A549 (cell line): ENCODE measurements around the gene USP34.

Experiments used
- CEBPB ChIP-seq, 2 experiments: fragments of >200 bp in 1 of 2; sonication (Bioruptor Twin) in 1 of 2; formaldehyde crosslinking in 1 of 2; IDR thresholded peaks; 2 replicates each; pipeline ENCODE4 v1.6.1; 2012 to 2016
- MAZ ChIP-seq: fragments of 150-350 bp; IDR thresholded peaks from 2 replicates; pipeline ENCODE4 v1.6.1; 2014; ENCODE audit warnings: antibody characterized with exemption, low read depth, low read length, borderline replicate concordance
- NFE2L2 ChIP-seq: fragments of 150-350 bp; conservative IDR thresholded peaks from 2 replicates; pipeline ENCODE4 v1.6.1; 2014; ENCODE audit warnings: low read length
- PBX3 ChIP-seq: IDR thresholded peaks from 2 replicates; pipeline ENCODE4 v1.6.1; 2012
- POLR2A ChIP-seq: IDR thresholded peaks from 2 replicates; pipeline ENCODE4 v1.6.1; 2012; ENCODE audit warnings: mild to moderate bottlenecking, low read length
- TF ChIP-seq, protein P1 (sequence below): fragments of >200 bp; sonication (Bioruptor Twin); formaldehyde crosslinking; IDR thresholded peaks from 3 replicates; pipeline ENCODE4 v1.5.1; 2016
- TF ChIP-seq, protein P2 (sequence below): fragments of 250-450 bp; sonication (Bioruptor Pico); IDR thresholded peaks from 2 replicates; pipeline ENCODE4 v1.5.0; 2021; ENCODE audit warnings: mild to moderate bottlenecking, moderate library complexity, borderline replicate concordance

- TF ChIP-seq POLR2A (no peak), CEBPB (IDR thresholded peaks at IDR 0.05) (no peak), NFE2L2 (no peak), PBX3 (no peak), MAZ (no peak)
- TF ChIP-seq, protein P1, sequence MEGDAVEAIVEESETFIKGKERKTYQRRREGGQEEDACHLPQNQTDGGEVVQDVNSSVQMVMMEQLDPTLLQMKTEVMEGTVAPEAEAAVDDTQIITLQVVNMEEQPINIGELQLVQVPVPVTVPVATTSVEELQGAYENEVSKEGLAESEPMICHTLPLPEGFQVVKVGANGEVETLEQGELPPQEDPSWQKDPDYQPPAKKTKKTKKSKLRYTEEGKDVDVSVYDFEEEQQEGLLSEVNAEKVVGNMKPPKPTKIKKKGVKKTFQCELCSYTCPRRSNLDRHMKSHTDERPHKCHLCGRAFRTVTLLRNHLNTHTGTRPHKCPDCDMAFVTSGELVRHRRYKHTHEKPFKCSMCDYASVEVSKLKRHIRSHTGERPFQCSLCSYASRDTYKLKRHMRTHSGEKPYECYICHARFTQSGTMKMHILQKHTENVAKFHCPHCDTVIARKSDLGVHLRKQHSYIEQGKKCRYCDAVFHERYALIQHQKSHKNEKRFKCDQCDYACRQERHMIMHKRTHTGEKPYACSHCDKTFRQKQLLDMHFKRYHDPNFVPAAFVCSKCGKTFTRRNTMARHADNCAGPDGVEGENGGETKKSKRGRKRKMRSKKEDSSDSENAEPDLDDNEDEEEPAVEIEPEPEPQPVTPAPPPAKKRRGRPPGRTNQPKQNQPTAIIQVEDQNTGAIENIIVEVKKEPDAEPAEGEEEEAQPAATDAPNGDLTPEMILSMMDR, result no peak
- TF ChIP-seq, protein P2, sequence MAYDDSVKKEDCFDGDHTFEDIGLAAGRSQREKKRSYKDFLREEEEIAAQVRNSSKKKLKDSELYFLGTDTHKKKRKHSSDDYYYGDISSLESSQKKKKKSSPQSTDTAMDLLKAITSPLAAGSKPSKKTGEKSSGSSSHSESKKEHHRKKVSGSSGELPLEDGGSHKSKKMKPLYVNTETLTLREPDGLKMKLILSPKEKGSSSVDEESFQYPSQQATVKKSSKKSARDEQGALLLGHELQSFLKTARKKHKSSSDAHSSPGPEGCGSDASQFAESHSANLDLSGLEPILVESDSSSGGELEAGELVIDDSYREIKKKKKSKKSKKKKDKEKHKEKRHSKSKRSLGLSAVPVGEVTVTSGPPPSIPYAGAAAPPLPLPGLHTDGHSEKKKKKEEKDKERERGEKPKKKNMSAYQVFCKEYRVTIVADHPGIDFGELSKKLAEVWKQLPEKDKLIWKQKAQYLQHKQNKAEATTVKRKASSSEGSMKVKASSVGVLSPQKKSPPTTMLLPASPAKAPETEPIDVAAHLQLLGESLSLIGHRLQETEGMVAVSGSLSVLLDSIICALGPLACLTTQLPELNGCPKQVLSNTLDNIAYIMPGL (CRISPR knock-in tag), result no peak
These were observed 49.4 kb upstream of the USP34 start for GRCh38 chr2:61520261-61520660.
